GM18520 (cell line): Measurements from ENCODE around the gene GPC6.

ENCODE experiments used
- ATAC-seq: cut with Tn5 transposase; IDR thresholded peaks from one replicate; pipeline ENCODE4 v1.9.1; 2021; ENCODE audit not compliant: unreplicated experiment

GPC6 gene

GRCh38 chr13:94139393-94139995 lies 912.9 kb downstream of the GPC6 start:
- no peak for ATAC-seq

- no peak for ATAC-seq
Measured at GRCh38 chr13:94140027-94140426, 913.4 kb downstream of the GPC6 start.

DNA sequence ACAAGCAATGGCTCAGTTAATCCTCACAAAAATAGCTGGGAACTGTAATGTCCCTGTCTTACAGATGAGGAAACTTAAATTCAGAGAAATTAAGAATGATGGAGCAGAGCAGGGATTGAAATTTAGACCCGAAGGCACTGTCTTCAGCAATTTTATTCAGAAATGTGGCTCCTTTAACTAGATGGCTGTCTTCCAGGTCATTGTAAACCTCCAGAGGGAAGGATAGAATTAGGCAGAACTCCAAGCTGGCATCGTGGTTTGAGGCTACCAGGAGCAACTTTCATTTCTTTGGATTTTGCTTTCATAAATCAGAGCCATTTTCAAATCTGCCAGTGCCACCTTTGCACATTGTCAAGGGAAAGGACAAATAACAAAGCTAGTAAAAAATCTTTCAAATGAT lies 913.9 kb downstream of the GPC6 start:
- no peak for ATAC-seq

DNA sequence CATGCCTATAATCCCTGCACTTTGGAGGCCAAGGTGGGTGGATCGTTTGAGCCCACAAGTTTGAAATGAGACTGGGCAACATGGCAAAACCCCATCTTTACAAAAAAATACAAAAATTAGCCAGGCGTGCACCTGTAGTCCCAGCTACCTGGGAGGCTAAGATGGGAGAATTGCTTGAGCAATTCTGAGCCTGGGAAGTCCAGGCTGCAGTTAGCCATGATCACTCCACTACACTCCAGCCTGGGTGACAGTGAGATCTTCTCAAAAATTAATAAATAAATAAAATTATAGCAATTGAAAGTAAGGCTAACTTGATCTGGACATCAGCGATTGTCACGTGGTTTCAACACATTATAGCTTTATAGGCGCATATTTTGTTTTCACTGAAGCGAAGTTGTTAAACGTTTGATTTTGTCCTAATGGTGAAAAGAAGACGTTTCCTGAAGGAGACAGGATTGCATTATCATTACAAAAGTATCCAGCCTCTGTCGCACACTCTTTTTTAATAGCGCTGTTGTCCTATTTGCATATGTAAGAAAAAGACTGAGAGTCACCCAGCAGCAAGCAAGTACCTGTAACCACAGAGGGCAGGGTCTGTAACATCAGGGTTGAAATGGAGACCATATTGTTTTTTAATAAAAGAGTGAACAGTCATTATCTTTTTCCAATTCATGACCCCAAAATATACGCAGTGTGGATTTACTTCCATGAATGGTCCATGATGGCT lies 917.2 kb downstream of the GPC6 start:
- no peak for ATAC-seq

GRCh38 chr13:94145966-94146365 lies 919.4 kb downstream of the GPC6 start:
- no peak for ATAC-seq

DNA sequence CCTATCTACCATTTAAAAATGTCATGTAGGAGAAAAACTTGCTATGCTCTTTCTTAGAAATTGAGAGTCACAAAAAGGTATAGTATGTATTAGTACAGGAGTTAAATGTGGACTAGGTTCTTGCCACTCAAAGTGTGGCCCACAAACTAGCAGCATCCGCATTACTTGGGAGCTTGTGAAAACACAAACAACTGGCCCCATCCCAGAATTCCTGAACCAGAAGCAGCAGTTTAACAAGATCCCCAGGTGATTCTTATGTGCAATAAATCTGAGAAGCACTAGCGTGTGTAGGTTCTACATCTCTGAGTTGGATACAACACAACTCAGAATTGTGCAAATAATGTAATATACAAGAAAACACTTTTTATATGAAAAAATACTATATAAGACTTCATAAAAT lies 927.0 kb downstream of the GPC6 start:
- ATAC-seq = no peak

GRCh38 chr13:94154367-94154766 lies 927.8 kb downstream of the GPC6 start:
- ATAC-seq = no peak

DNA sequence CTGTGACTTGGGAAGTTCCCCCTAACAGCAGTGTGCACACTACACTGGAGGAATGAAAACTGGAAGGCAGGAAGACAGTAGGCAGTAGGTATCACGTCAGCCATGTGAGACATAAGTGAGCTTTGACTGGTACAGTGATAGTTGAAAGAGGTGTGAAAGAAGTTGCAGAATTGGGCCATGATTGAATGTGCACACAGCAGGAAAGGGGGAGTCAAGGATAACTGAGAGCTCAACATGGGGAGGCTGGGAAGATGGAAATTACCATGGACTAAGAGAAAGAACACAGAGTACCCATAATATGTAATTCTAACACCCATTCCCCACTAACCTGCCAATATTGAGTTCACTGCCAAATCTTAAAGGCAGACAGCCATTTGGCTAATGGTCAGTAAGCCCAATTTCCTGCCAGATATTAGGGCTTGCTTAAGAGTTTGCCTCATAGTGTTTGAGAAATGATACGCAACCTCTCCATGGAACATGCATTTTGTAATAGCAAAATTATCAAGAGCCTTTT lies 931.2 kb downstream of the GPC6 start:
- ATAC-seq = no peak

GRCh38 chr13:94160875-94161274 lies 934.3 kb downstream of the GPC6 start:
- ATAC-seq = no peak

- ATAC-seq = no peak
Measured at GRCh38 chr13:94162289-94162688, 935.7 kb downstream of the GPC6 start.

- ATAC-seq = no peak
Measured at GRCh38 chr13:94163535-94163934, 936.9 kb downstream of the GPC6 start.

GRCh38 chr13:94168783-94169453 lies 942.3 kb downstream of the GPC6 start:
- no peak for ATAC-seq

GRCh38 chr13:94169454-94170144 lies 943.0 kb downstream of the GPC6 start:
- no peak for ATAC-seq

DNA sequence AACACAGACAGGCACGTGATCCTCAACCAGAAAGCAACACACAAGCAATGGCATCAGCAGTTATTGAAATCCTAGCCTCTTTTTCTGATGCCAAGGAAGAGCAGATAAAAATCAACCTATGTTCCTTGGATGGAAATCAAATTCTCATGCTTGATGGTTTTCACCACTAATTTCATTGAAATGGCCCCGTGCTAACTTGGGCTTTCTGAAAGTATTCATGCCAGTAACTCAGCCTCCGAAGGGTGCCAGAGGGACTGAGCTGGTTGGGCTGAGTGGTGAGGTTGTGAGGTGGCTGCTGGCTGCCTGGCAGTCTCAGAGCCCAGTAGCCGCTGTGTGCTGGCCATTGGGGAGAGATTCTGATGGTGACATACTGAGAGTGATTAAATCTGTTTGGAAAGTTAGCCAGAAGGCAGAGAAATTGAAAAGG lies 943.6 kb downstream of the GPC6 start:
- ATAC-seq = no peak

DNA sequence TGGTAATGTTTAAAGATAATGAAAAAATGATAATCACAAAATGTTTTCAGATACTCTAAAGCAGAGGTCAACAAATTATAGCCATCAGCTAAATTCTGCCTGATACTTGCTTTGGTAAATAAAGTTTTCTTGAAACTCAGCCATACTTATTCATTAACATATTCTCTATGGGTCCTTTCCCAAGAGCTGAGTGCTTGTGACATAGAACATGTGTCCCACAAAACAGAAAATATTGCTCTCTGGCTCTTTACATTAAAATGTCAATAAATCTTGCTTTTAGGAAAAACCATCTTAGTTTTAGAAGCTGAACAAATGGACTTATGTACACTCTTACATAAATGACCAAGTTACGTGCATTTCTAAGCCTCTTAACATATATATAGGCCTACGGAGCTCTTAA lies 945.8 kb downstream of the GPC6 start:
- ATAC-seq = no peak

DNA sequence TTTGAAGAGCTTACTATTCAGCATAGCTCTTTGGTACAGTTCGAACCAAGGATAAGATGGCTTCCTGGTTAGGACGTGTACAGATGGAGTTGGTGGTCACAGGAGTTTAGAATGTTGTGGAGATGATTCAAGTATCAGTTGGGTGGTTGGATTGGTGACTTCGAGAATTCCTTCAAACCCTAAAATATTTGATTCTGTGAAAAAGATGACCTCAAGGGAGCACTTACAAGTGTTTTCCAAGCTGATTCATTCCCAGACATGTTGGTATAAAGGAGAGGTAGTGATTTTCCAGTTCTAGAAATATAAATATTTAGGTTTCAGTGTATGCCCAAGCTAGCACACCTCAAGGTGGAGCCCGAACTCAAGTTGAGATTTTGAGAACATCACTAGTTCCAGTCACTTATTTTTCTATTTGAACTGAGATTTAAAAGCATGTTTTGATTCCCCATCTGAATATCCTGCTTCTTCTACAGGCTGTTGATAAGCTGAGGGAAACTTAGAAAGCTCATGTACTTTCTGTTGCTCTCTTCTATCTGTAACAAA lies 946.8 kb downstream of the GPC6 start:
- ATAC-seq = no peak

- ATAC-seq = no peak
Measured at GRCh38 chr13:94174009-94174408, 947.4 kb downstream of the GPC6 start.

GRCh38 chr13:94175076-94175475 lies 948.5 kb downstream of the GPC6 start:
- no peak for ATAC-seq

DNA sequence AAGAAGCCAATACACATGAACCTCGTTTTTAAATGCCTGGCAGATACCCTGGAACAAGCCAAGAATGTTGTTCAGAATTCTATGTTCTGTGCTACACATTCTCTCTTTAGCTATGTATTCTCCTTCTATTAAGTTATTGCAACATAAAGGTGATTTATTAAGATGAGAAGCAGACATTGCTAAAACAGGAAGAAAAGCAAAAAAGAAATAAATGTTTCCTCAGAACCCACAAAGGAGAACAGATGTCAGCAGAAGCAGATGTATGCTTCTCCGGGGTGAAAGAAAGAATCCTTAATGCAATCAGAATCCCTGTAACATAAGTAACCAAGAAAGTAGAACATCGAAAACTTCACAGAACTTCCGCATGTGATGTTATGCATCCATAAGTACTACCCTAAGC lies 950.0 kb downstream of the GPC6 start:
- ATAC-seq = no peak

DNA sequence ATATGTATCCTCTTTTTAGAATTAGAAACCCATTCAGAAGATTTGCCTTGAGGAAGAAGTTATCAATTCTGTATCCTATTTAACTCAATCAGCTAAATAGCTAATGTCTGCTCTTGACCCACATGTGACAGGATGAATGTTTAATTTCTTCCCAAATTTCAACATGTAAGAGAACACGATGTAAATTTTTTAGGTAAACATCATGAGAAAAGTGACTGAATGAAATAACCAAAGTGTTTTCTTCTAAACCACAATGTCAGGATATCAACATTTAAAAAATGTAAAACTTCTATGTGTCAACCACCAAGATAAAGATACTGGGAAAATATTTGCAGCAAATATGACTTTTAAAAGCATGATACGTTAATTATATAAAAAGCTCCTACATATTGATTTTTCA lies 950.4 kb downstream of the GPC6 start:
- ATAC-seq = no peak

GRCh38 chr13:94178625-94179244 lies 952.1 kb downstream of the GPC6 start:
- no peak for ATAC-seq
